ENCODE results near the gene PIK3R3. TPM values are rescaled to one million over a fixed set of nuclear protein-coding genes. Genes with fewer than 3 reads are reported as not detected.

The PIK3R3 gene
- polyA plus RNA-seq, 1 donor (not counting 4 experiments of a cell fraction or from before 2014, with no cell fraction given): 11.9 TPM

DNA sequence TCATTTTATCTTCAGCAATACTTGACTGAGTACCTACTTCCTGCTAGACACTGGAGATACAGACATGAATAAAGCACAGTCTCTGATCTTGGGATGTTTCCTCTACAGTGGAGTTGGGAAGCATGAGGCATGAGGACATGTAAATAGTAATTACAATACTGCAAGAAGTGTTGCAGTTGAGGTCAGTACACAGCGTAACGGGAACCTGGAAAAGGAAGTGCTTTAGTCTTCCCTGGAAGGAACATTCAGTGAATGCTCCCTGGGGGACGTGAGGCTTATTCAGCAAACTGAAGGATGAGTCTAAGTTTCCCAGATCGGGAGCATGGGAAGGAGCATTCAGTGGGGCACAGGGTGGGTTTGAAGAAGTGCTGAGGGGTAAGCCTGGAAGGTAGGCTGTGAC is 112.4 kb downstream of the PIK3R3 start:
- Histone ChIP-seq H3K9me3 (ENCODE audit: control insufficient read depth, low read depth, low read length) (no peaks in the 10 kb centered on the region), H3K27ac (ENCODE audit: control insufficient read depth, insufficient read depth, low read length) (no peak overlapping the region), H3K4me3 (ENCODE audit: control insufficient read depth in 2 of 3, extremely low read depth in 1 of 3, insufficient read depth in 2 of 3, low read depth in 1 of 3, low read length in 3 of 3) (no peak overlapping the region), H3K4me2 (ENCODE audit: control insufficient read depth, extremely low read depth, insufficient read depth, low read depth, low read length) (no peak overlapping the region), H3K9ac (ENCODE audit: control insufficient read depth, extremely low read depth, insufficient read depth, low read length) (no peak overlapping the region), H3K27me3 (ENCODE audit: control insufficient read depth, extremely low read depth, insufficient read depth, low read length) (no peaks in the 10 kb centered on the region), H3K79me2 (ENCODE audit: control insufficient read depth, insufficient read depth, low read length) (no peaks in the 10 kb centered on the region), H4K20me1 (ENCODE audit: control insufficient read depth, extremely low read depth, insufficient read depth, low read length) (no peaks in the 10 kb centered on the region), H3K4me1 (ENCODE audit: control insufficient read depth, extremely low read depth, insufficient read depth, low read length) (no peaks in the 10 kb centered on the region), H3K36me3 (ENCODE audit: control insufficient read depth in 2 of 2, extremely low read depth in 1 of 2, insufficient read depth in 2 of 2, low read length in 2 of 2) (peaks cover 7 to 9% of the 10 kb centered on the region in 2 experiments), H2AFZ (ENCODE audit: control insufficient read depth, low read length) (no peak overlapping the region), H3K9me1 (ENCODE audit: control insufficient read depth, extremely low read depth, insufficient read depth, low read length) (no peaks in the 10 kb centered on the region)
- dilution Hi-C loops (cut with MboI; ENCODE audit: extremely low pct_ligation_motif_present, low sequenced_read_pairs): no loop called here
- DNase-seq (ENCODE audit: low read depth, low spot score): no peak
- TF ChIP-seq CTCF (optimal IDR thresholded peaks at IDR 0.05 in 1 of 3, IDR thresholded peaks at IDR 0.05 in 1 of 3, conservative IDR thresholded peaks at IDR 0.05 in 1 of 3; ENCODE audit: extremely low read depth in 1 of 3, insufficient read depth in 2 of 3, low read length in 3 of 3) (no peak), EZH2 (IDR thresholded peaks at IDR 0.05; ENCODE audit: low read length) (no peak)
- FAIRE-seq: no peak

DNA sequence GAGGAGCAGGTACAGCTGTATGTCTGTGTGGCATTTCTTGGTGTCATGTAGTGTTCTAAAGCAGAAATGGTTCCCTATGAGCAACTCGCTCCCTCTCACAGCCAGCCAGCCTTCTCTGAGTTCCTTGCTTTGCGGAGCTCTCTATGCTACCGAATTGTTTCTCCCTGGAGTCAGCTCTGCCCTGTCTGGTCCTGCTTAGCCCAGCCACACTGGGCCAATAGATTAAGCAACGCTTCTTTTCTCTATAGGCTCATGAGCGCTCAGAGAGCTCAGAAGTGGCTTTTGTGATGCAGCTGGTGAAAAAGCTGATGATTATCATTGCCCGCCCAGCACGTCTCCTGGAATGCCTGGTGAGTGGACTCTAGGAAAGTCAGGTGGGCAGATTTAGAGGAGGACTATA is 113.1 kb downstream of the PIK3R3 start:
- H3K9ac ChIP-seq (ENCODE audit: control insufficient read depth, extremely low read depth, insufficient read depth, low read length): no peak overlapping the region
- H3K4me2 ChIP-seq (ENCODE audit: control insufficient read depth, extremely low read depth, insufficient read depth, low read depth, low read length): no peak overlapping the region
- no peak overlapping the region for H3K4me3 ChIP-seq (ENCODE audit: control insufficient read depth in 2 of 3, extremely low read depth in 1 of 3, insufficient read depth in 2 of 3, low read depth in 1 of 3, low read length in 3 of 3)
- H4K20me1 ChIP-seq (ENCODE audit: control insufficient read depth, extremely low read depth, insufficient read depth, low read length): no peaks in the 10 kb centered on the region
- no peak overlapping the region for H3K27ac ChIP-seq (ENCODE audit: control insufficient read depth, insufficient read depth, low read length)
- peaks cover 7 to 9% of the 10 kb centered on the region in 2 experiments for H3K36me3 ChIP-seq (ENCODE audit: control insufficient read depth in 2 of 2, extremely low read depth in 1 of 2, insufficient read depth in 2 of 2, low read length in 2 of 2)
- FAIRE-seq (no peak), DNase-seq (ENCODE audit: low read depth, low spot score) (no peak)
- H3K4me1 ChIP-seq (ENCODE audit: control insufficient read depth, extremely low read depth, insufficient read depth, low read length): no peaks in the 10 kb centered on the region
- H3K27me3 ChIP-seq (ENCODE audit: control insufficient read depth, extremely low read depth, insufficient read depth, low read length): no peaks in the 10 kb centered on the region
- dilution Hi-C loops (cut with MboI; ENCODE audit: extremely low pct_ligation_motif_present, low sequenced_read_pairs): no loop called here
- H2AFZ ChIP-seq (ENCODE audit: control insufficient read depth, low read length): no peak overlapping the region
- H3K9me3 ChIP-seq (ENCODE audit: control insufficient read depth, low read depth, low read length): no peaks in the 10 kb centered on the region
- TF ChIP-seq CTCF (optimal IDR thresholded peaks at IDR 0.05 in 1 of 3, IDR thresholded peaks at IDR 0.05 in 1 of 3, conservative IDR thresholded peaks at IDR 0.05 in 1 of 3; ENCODE audit: extremely low read depth in 1 of 3, insufficient read depth in 2 of 3, low read length in 3 of 3): no peak
- no peak for TF ChIP-seq EZH2 (IDR thresholded peaks at IDR 0.05; ENCODE audit: low read length)
- no peaks in the 10 kb centered on the region for H3K79me2 ChIP-seq (ENCODE audit: control insufficient read depth, insufficient read depth, low read length)
- no peaks in the 10 kb centered on the region for H3K9me1 ChIP-seq (ENCODE audit: control insufficient read depth, extremely low read depth, insufficient read depth, low read length)

Measured in keratinocyte (primary cell).